AG09319 (cell line): ENCODE measurements around the gene GARNL3.

Experiments used
- DNase-seq: peaks from one replicate; pipeline ENCODE4 v3.0.0-alpha.2; 2010; ENCODE audit warnings: low read depth; ENCODE audit errors: extremely low read depth
- CTCF ChIP-seq: IDR thresholded peaks from 2 replicates; pipeline ENCODE4 v1.5.1; 2011; ENCODE audit warnings: low read depth, mild to moderate bottlenecking, inconsistent platforms, low read length, moderate library complexity

The GARNL3 gene

DNA sequence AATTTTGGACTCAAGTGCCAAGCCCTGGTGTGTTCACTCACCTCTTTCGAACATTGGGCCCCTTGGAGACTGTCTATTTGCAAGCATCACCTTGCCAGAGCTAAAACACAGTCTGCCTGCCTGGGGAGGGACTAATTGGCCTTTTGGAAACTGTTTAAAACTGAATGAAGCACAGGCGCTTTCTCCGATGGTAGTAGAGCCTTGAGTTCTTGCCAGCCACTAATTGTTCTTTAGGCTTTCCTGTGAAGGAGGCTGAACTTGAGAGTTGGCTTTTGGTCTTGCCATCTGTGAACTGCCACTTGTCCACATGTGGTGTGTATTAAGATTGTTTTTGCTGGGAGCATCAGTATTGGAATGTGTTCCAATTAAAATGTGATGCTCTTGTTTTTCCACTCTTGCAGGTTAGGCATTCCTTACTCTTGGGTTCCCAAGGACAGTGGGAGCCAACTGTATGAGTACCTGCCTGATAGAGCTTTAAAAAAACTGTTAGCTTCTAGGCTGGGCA, 26.0 kb downstream of the GARNL3 start:
- no peak for DNase-seq
- no peak for TF ChIP-seq CTCF

DNA sequence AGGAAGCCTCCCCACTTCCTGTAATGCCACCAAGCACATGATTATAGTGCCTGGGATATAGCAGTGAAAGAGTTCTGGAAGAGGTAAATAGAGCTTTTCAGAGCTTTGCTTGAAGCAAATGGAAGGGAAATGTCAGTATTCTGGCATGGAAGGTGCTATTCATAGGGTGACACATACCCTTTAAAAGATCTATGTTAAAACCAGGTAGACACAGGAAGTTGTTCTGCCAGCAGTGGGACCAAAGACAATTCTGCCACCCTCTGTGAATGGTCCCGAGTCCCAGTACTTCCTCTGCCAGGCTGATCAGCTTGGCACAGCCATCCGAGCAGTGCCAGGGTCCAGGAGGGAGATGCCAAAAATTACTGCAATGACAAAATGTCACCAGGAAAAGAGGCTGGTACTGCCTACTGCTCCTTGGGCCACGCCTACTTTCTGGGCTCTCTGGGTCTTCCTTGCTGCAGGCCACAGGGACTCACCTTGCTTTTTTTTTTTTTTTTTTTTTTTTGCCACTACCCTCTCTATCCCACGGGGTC, 26.7 kb downstream of the GARNL3 start:
- DNase-seq, result no peak

GRCh38 chr9:127292415-127292814, 27.8 kb downstream of the GARNL3 start:
- TF ChIP-seq CTCF, result no peak
- DNase-seq, result no peak

More for the DNA sequence above, 26.7 kb downstream of the GARNL3 start:
- no peak for TF ChIP-seq CTCF

- DNase-seq, result no peak
- TF ChIP-seq CTCF, result no peak
Observed at GRCh38 chr9:127293328-127293727, 28.8 kb downstream of the GARNL3 start.

DNA sequence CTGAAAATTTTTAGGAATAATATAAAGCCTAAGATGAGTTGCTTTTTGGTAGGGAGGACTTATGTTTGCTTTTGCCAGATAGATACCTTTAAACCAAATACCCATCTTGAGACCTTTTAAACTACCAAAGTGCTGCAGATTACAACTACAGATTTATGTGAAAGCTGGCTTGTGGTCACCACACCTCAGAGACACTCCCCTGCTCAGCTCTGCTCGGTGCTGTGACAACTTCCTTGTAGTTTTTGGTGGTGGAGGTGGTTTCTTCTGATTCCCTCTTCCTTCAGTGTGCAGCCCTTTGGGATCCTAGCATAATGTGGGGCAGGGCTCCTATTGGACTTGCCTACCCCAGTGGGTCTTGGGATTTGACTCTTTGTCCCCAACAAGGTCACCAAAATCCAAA, 29.2 kb downstream of the GARNL3 start:
- no peak for DNase-seq
- no peak for TF ChIP-seq CTCF

DNA sequence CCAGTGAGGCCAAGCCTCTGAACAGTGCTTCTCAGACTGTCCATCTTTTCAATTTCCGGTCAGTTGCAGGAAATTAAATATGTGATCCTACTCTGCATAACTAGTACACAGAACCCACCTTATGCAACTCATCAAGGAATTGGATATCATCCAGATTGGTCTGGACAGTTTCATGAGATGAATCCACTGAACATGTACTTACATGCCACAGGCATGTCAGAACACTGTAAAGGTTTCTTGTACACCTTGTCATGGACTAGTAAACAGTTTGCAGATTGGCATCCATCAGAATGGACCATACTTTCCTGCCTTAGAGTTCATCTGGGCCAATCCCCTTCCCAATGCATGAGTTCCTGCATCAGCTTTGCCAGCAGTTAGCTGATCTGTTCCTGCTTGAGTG, 30.4 kb downstream of the GARNL3 start:
- no peak for DNase-seq
- TF ChIP-seq CTCF, result no peak

DNA sequence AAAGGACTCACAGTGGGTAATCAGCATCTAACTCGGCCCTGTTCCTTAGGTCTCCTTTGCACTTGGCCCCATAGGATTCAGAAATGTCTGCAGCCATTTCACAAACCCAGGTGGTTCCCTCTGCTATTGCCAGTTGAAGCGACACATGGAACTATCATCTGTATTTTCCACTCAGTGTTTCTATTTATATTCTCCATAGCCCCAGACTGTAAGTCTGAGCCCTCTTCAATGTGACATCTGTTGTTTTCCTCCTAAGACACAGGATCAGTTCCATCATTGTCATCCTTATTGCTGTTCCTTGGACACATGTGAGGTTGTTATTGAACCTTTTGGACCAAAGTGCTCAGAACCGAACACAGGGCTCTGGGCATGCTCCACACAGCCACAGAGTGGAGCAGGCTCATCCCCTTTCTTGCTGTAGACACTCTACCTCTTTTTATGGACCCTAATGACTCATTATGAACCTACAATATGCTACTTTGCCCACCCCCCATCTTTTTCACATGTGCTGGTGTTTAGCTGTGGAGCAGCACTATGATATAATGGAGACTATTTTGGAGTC, 36.4 kb downstream of the GARNL3 start:
- DNase-seq, result no peak
- TF ChIP-seq CTCF, result no peak
